Lung (tissue), 12 donors: ENCODE measurements around the gene SCD5. TPM values are rescaled to one million over a fixed set of nuclear protein-coding genes. Genes with fewer than 3 reads are reported as not detected.

Experiments used
- ATAC-seq: fragments of 200-7000 bp; cut with Tn5 transposase; one replicate; pipeline ENCODE4 v1.9.1; 2020; ENCODE audit warnings: moderate number of reproducible peaks; ENCODE audit not compliant: insufficient read depth, low FRiP score
- DNase-seq, 3 donors: peaks; one replicate each; pipeline ENCODE4 v3.0.0-alpha.2; 2013 to 2017
- H3K27ac ChIP-seq, 2 donors: one replicate each; pipeline ENCODE4 v1.5.1; 2013; ENCODE audit warnings: mild to moderate bottlenecking in 2 of 2, moderate library complexity in 2 of 2, control low read depth in 1 of 2, inconsistent platforms in 1 of 2, low read depth in 1 of 2, low read length in 1 of 2
- H3K27me3 ChIP-seq, 3 donors: one replicate each; pipeline ENCODE4 v1.5.1; 2013; ENCODE audit warnings: low read length in 2 of 3; ENCODE audit not compliant: control insufficient read depth in 3 of 3, insufficient read depth in 3 of 3
- H3K36me3 ChIP-seq, 4 donors: one replicate each; pipeline ENCODE4 v1.5.1; 2013; ENCODE audit warnings: low read length in 4 of 4, mild to moderate bottlenecking in 1 of 4, moderate library complexity in 1 of 4; ENCODE audit not compliant: control insufficient read depth in 4 of 4, insufficient read depth in 4 of 4
- H3K4me1 ChIP-seq, 5 donors: one replicate each; pipeline ENCODE4 v1.5.1; 2013; ENCODE audit warnings: low read length in 5 of 5, mild to moderate bottlenecking in 2 of 5, moderate library complexity in 1 of 5; ENCODE audit not compliant: control insufficient read depth in 5 of 5, insufficient read depth in 5 of 5
- H3K4me3 ChIP-seq: one replicate; pipeline ENCODE4 v1.5.1; 2013; ENCODE audit warnings: mild to moderate bottlenecking, control low read depth, moderate library complexity
- H3K9ac ChIP-seq, 2 donors: one replicate each; pipeline ENCODE4 v1.5.1; 2013; ENCODE audit warnings: low read length in 2 of 2, control low read depth in 1 of 2; ENCODE audit not compliant: insufficient read depth in 1 of 2
- H3K9me3 ChIP-seq, 4 donors: one replicate each; pipeline ENCODE4 v1.5.1; 2013; ENCODE audit warnings: low read length in 3 of 4, mild to moderate bottlenecking in 1 of 4, moderate library complexity in 1 of 4; ENCODE audit not compliant: control insufficient read depth in 4 of 4, insufficient read depth in 3 of 4
- CTCF ChIP-seq: IDR thresholded peaks from 2 replicates; pipeline ENCODE4 v1.5.1; 2012; ENCODE audit warnings: mild to moderate bottlenecking; ENCODE audit errors: control extremely low read depth, extremely low read depth
- WGBS, 2 donors: extraction: QIAGEN DNeasy Blood & Tissue Kit; methylation state at CpG; one replicate each; pipeline ENCODE4 v1.1.7; 2013; 5-methylcytosine and 5-hydroxymethylcytosine counted together
- polyA plus RNA-seq, 2 donors: library from polyadenylated mRNA; stranded (reverse); fragments of 200-250 nt; gene quantifications; one replicate each; pipeline ENCODE4 v1.2.1, GENCODE V29; 2013
- total RNA-seq, 2 donors: library from RNA; depleted of rRNA in 1 of 2; stranded (reverse); fragments of >200 nt in 1 of 2; gene quantifications; one replicate each; pipeline ENCODE4 v1.2.1, GENCODE V29; 2014 to 2021
- donor health status: control.
- donor health status: control.
- donor health status: Bipolar disorder and iron deficiency.
- donor health status: healthy.
- donor health status: DM: yes; HTN: yes; CAD: no.

SCD5 gene
- total and polyA plus RNA-seq, 4 donors = 5.0 to 22.6 (median 13.8) TPM

- Histone ChIP-seq H3K36me3 (peaks cover 0 to 6% (median 4%) of the 10 kb centered on the region in 4 donors), H3K27me3 (no peaks in the 10 kb centered on the region), H3K4me3 (no peak overlapping the region), H3K4me1 (no peaks in the 10 kb centered on the region), H3K27ac (no peak overlapping the region), H3K9ac (no peak overlapping the region), H3K9me3 (no peaks in the 10 kb centered on the region)
- no peak for ATAC-seq
- 79 to 80% methylated on average over 8 of the region's 8 CpGs for WGBS, 2 donors
- TF ChIP-seq CTCF = no peak
- DNase-seq = no peak
Observed at GRCh38 chr4:82697561-82697960, 101.0 kb downstream of the SCD5 start.

- Histone ChIP-seq H3K36me3 (peaks cover 0 to 6% (median 2%) of the 10 kb centered on the region in 4 donors), H3K27me3 (no peaks in the 10 kb centered on the region), H3K9me3 (peaks cover 0 to 4% (median 0%) of the 10 kb centered on the region in 4 donors), H3K4me3 (no peak overlapping the region), H3K27ac (no peak overlapping the region), H3K4me1 (peaks cover 0 to 2% (median 0%) of the 10 kb centered on the region in 5 donors), H3K9ac (no peak overlapping the region)
- DNase-seq (no peak), ATAC-seq (no peak)
- no peak for TF ChIP-seq CTCF
- WGBS, 2 donors = 69 to 93% methylated on average over 5 of the region's 5 CpGs
Observed at GRCh38 chr4:82696117-82696860, 102.3 kb downstream of the SCD5 start.

- TF ChIP-seq CTCF = no peak
- WGBS, 2 donors = 88 to 90% methylated on average over 4 of the region's 4 CpGs
- H3K27ac ChIP-seq = no peak overlapping the region
Observed at GRCh38 chr4:82694892-82695291, 103.7 kb downstream of the SCD5 start.

More at GRCh38 chr4:82694892-82695291, 103.7 kb downstream of the SCD5 start:
- Histone ChIP-seq H3K4me1 (peaks cover 0 to 2% (median 0%) of the 10 kb centered on the region in 5 donors), H3K4me3 (no peak overlapping the region), H3K27me3 (no peaks in the 10 kb centered on the region), H3K9ac (no peak overlapping the region), H3K9me3 (peaks cover 0 to 4% (median 0%) of the 10 kb centered on the region in 4 donors), H3K36me3 (peaks cover 0 to 6% (median 1%) of the 10 kb centered on the region in 4 donors)
- DNase-seq (no peak), ATAC-seq (no peak)
